ENCODE results near the gene NCKIPSD.
"Not testable (repeated sequence)": the region's sequence is repeated elsewhere in the genome, so short reads cannot be mapped to it uniquely, and the experiment has no call there.

NCKIPSD gene

DNA sequence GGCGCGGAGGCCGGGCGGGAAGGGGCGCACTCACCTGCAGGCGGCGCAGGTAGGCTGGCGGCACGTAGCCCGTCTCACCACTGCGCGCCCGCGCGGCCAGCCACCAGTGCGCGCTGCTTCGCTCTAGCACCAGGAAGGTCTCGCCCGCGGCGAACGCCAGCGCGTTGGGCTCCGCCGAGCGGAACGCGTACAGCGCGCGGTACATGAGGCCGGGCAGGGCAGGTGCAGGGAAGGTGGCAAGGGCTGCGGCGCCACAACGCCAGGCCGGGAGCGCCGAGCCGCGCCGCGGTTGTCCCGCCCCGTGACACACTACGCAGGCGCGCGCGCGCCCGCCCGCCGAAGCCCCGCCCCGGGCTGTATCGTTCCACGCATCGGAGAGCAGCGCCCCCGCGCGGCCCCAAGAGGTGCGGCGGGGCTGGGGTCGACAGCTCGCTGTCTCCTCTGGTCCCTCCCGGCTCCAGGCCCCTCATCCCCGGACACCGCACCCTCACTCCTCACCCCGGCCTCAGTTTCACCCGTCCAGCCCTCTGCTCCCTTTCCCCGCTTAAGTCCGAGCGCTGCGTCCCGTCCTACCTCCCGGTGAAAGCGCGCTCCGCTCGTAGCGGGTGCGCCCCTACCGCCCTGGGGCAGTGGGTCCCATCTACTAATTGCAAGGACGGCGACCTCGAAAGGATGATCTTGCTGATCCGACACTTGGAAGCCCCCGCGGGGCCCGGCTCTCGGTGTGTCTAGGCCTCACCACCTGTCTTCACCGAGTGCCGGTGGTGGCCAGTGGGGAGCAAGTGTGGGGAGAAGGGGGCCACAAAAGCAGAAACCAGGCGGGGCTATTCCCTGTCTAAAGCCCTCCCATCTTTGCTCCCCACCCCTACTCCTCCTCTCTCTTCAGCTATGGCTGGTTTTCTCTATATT lies at the start of gene NCKIPSD:
NCKIPSD (minus strand) TSS at position 313 of the 909 bp plus-strand sequence; CDS start at position 205, 108 bp downstream.
- DNase-seq, result peak; percentile 89 to 92

DNA sequence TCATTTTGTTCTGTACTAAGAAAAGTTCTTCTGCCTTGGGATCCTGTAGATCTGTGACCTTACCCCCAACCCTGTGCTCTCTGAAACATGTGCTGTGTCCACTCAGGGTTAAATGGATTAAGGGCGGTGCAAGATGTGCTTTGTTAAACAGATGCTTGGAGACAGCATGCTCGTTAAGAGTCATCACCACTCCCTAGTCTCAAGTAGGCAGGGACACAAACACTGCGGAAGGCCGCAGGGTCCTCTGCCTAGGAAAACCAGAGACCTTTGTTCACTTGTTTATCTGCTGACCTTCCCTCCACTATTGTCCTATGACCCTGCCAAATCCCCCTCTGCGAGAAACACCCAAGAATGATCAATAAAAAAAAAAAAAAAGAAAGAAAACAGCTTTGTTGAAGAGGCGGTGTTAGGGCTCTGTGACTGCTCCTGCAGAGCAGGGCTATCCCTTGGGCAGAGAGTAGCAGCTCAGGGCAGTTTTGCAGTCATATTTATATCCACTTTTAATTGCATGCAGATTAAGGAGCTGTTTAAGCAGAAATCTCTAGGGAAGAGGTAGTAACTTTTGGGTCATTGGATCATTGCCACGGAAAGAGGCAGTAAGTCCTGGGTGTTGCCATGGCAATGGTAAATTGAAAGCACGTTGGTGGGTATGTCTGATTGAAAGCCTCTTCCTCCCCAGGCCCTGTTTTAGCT lies 49.5 kb upstream of the NCKIPSD start:
- DNase-seq, result not testable (repeated sequence)

DNA sequence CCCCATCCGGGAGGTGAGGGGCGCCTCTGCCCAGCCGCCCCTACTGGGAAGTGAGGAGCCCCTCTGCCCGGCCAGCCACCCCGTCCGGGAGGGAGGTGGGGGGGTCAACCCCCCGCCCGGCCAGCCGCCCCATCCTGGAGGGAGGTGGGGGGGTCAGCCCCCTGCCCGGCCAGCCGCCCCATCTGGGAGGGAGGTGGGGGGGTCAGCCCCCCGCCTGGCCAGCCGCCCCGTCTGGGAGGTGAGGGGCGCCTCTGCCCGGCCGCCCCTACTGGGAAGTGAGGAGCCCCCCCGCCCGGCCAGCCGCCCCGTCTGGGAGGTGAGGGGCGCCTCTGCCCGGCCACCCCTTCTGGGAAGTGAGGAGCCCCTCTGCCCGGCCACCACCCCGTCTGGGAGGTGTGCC lies 48.8 kb upstream of the NCKIPSD start:
- not testable (repeated sequence) for DNase-seq

DNA sequence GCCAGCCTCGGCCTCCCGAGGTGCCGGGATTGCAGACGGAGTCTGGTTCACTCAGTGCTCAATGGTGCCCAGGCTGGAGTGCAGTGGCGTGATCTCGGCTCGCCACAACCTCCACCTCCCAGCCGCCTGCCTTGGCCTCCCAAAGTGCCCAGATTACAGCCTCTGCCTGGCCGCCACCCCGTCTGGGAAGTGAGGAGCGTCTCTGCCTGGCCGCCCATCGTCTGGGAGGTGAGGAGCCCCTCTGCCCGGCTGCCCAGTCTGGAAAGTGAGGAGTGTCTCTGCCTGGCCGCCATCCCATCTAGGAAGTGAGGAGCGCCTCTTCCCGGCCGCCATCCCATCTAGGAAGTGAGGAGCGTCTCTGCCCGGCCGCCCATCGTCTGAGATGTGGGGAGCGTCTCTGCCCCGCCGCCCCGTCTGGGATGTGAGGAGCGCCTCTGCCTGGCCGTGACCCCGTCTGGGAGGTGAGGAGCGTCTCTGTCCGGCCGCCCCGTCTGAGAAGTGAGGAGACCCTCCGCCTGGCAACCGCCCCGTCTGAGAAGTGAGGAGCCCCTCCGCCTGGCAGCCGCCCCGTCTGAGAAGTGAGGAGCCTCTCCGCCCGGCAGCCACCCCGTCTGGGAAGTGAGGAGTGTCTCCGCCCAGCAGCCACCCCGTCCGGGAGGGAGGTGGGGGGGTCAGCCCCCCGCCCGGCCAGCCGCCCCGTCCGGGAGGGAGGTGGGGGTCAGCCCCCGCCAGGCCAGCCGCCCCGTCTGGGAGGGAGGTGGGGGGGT lies 48.2 kb upstream of the NCKIPSD start:
- DNase-seq, result not testable (repeated sequence)

DNA sequence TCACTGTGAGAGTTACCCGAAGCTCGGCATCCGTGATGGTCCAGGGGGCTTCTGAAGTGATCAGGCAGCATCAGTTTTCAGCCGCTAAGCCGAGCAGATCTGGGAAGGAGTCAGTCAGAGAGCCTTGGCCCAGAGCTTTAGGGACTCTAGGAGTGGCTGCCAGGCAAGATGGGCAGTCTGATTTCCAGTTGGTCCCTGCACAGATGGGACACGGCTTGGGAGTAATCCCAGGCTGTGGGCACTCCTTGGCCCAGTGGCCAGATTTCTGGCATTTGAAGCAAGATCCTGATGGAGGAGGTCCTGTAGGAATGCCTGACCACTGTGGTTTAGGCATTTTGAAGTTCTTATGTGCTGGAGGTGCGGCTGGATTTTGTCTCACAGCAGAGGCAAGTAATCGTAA lies 41.8 kb upstream of the NCKIPSD start:
- no peak for DNase-seq

DNA sequence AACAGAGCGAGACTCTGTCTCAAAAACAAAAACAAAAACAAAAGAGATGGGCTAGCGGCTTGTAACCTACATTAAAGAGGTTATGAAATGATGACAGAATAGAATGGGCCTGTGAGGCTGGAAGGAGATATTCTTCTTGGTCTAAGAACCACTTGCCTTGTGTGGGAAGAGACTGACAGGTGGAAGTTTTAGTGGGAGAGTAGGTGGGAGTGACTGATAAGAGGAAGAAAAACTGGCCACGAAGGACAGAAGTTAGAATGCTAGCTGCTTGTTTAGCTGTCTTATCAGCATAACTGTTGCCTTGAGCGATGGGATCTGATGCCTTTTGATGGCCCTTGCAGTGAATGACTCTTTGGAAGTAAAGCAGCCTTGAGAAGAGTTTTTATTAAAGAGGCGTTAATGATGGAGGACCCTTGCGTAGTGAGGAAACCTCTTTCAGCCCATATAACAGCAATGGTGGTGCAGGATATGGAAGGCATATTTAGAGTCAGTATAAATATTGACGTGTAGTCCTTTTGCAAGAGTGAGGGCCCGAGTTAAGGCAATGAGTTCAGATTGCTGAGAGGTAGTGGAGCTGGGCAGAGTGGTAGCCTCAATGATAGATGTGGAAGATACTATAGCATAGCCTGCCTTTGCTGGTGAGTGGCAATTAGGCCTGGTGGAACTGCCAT lies 39.6 kb upstream of the NCKIPSD start:
- not testable (repeated sequence) for DNase-seq

DNA sequence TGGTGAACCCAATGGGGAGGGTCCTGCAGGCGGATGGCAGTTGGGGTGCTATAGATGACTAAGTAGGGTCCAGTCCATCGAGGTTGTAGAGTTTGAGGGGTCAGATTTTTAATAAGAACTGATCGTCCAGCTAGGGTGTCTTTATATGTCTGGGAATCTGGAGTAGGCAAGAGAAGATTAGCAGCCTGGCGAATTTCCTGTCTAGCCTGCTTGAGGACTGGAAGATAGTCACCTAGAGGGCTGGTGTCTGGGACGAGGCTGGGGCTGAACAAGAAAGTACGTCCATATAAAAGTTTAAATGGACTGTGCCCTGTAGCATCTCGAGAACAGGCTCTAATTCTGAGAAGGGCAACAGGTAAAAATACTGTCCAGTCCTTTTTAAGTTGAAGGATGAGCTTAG lies 38.0 kb upstream of the NCKIPSD start:
- no peak for DNase-seq

DNA sequence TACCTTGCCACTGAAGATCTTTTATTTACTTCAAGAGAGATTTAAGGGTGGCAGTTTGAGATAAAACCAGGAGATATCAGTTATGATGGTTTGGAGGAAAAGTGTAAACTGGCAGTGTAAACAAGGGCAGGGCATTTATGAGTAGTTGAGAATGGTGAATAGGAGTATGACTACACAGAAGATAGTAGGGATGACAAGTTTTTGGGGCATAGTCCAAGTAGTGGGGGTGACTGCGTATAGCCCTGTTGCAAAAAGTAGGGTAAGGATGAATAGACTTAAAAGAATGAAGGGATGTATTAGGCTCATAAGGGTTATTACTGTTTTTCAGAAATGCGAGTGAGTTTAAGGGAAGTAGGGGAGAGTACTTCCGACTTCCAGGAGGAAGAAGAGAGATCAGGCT lies 37.6 kb upstream of the NCKIPSD start:
- DNase-seq, result not testable (repeated sequence)

DNA sequence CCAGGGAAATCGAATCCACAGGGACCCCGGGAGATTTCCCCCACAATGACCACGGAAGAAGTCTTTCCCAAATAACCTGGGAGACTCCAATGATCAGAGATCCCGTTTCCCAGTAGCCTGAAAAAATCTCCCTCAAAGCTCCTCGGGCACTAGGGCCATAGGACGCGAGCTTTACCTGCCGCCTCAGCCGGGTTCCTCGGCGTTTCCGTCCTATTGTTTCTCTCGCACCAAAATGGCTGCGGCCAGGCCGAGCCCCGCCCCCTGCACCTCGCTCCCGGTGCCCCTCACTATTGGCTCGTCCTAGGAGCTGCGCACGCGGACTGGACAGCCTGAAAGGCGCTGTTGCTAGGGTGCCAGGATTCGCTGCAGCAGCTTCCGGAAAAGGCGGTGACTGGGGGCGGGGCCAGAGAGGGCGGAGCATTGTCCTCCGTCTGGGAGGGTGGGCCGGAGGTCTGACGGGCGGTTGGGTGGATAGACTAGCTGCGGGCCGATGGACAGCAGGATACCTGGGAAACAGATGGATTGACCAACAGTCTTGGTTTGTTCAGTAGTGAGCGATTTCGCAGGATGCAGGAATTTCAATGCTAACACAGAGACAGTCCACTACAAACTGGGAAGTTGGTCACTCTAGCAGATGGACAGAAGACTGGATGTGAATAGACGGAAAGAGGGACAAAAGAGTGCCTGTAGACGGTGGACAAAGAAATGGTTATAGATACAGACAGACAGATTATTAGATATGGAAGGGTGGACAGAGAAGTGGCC lies 31.4 kb upstream of the NCKIPSD start, which contains the start of gene IP6K2:
IP6K2 (minus strand) TSS at position 240 of the 765 bp plus-strand sequence. CDS start 21,930 bp downstream, outside the sequence.
- DNase-seq, result peak; percentile 98 to 99

DNA sequence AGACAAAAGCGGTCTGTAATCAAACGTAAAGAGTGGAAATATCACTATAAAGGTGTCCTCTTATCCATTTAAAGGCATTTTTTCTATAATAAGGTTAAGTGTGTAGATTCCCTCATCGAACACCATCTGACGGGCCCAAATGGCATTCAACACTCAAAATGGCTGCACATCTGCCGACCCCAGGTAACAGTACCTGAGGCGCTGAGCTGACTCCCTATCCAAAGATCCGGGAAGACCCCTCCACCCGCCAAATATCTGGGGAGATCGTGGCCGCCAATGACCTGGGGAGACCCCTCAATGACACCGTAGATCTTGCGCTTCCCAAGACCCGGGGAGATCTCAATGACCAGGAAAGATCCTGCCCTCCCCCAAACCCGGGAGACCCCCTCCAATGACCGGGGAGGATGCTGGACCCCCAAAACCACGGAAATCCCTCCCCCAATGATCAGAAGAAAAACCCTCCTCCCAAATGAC lies 30.8 kb upstream of the NCKIPSD start:
- DNase-seq, result peak; percentile 15 to 45

DNA sequence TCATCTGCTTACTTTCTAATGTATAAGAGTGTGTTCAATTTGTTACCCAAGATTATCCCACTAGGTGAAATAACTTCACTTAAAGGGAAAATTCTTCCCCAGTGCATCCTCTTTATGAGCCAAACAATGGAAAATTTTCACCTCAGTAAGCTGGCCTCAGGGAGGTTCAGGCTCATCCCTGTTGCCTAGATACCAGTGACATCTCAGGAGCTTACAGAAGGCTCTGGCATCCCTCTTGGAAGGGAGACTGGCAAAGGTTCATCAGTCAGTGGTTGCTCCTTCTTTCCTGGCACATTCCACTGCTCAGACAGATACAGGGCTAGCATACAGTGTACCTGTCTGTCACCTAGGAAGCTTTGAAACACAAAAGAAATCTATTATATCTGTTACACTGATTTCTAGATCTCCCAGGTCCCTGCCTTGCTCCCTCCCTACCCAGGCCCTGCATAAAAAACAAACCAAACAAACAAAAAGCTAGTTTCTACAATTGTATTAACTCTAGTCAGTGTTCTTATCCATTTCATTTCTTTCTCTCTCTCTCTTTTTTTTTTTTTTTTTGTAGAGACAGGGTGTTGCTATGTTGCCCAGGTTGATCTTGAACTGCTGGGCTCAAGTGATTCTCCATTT lies 29.6 kb upstream of the NCKIPSD start:
- DNase-seq, result no peak

DNA sequence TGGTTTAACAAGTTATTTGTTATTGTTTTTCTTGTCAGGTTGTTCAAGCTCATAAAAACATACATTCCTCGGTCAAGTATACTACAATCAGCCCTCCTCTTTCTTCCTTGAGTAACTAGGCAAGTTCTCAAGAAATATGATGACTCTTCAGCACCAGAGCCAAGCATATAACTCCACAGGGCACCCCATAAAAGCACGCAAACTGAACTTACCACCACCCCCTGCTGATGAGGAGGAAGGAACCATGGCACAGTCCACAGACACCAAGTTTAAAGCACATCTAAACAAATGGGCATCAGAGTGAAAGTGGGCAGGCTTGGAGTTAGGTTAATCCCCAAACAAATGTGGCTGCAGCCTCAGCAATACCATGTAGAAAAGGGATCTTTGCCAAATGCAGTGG lies 26.0 kb upstream of the NCKIPSD start:
- DNase-seq, result no peak

DNA sequence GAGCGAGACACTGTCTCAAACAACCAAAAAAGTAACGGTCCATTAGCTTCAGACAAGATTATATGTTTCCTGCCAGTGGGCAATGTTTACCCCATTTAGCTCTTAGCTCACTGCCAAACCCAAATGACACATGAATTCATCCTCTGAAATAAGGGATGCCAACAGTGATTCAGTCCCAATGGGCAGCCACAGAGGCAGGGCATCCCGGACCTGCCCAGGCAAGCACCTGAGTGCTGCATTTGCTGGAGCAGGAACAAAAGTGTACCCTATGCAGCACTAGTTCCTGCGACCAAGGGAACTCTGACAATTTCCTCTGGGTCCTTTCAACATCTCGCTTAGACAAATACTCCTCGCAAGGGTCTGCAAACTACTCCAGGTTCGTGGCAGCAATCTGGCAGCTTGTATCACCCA lies 23.3 kb upstream of the NCKIPSD start:
- no peak for DNase-seq

DNA sequence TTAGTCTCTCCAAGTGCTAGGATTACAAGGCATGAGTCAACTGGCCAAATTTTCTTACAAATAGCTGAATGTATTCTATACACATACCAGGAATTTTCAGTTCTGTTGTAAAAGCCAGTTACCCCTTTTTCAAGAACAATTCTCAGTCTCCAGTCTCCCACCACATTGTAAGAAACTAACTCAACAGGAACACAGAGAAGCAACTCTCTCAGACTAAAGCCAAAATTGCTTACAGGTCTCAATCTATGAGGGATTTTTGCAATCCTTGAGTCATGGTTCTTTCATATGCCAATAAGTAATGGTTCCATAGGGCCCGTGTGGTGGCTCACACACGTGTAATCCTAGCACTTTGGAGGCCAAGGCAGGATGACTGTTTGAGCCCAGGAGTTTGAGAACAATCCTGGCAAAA lies 22.8 kb upstream of the NCKIPSD start:
- no peak for DNase-seq

DNA sequence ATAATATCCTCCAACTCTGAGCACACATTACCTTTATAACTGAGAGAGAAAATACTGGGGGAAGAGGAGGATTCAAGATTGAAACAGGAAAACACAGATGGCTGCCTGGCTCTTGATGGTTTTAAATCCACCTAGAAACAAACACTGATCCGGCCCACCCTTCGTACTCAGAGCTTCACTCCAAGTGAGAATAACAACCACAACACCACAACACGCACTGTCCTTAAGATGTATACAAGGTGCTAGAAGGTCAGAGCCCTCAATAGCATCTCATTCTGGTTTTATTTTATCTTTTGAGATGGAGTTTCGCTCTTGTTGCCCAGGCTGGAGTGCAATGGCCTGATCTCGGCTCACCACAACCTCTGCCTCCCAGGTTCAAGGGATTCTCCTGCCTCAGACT lies 21.4 kb upstream of the NCKIPSD start:
- DNase-seq, result no peak

DNA sequence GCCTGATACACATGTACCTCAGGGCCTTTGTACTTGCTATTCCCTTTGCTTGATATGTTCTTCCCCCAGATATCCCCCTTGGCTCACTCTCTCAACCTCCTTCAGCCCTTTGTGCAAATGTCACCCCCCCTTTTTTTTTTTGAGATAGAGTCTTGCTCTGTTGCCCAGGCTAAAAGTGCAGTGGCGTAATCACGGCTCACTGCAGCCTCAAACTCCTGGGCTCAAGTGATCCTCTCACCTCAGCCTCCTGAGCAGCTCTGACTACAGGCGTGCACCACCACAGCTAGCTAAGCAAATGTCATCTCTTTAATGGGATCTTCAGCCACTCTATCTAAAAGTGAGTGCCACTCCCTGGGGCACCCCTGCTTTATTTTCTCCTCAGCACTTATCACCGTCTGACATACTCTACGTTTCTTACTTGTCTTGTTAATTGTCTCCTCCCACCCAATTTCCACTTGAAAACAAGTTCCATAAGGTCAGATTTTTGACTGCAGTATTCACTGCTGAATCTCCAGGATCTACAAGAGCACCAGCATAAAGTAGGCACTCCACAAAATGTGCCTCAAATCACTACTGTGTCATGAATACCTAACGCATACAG lies 16.7 kb upstream of the NCKIPSD start:
- DNase-seq, result no peak

DNA sequence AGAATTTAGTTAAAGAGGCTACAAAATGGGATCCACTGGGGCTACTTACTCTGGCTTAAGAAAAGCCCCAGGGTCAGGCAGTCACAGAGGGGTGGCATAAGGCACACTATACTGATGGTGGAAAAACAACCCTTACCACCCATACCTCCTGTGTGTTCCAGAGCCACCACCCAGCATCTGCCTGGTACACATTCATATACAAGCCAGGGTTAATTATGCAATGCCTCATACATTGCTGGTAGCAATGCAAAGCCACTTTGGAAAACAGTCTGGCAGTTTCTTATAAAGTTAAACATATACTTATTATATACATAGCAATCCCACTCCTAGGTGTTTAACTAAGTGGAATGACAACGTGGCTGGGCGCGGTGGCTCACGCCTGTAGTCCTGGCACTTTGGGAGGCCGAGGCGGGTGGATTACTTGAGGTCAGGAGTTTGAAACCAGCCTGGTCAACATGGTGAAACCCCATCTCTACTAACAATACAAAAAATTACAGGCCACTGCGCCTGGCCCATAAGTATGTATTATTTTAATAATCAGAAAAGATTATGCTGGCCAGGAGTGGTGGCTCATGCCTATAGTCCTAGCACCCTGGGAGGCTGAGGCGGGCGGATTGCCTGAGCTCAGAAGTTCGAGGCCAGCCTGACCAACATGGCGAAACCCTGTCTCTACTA lies 15.2 kb upstream of the NCKIPSD start:
- no peak for DNase-seq

DNA sequence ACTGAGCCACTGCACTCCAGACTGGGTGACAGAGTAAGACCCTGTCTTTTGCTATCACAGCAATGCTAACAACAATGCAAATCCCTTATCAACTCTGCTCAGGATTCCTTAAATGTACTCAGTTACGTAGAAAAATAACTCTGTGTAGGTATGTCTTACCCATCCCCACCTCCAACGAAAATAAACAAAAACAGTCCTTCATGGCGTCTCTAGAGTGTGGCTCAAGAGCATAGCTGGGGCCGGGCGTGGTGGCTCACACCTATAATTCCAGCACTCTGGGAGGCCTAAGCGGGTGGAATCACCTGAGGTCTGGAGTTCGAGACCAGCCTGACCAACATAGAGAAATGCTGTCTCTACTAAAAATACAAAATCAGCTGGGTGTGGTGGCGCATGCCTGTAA lies 13.2 kb upstream of the NCKIPSD start:
- DNase-seq, result no peak

DNA sequence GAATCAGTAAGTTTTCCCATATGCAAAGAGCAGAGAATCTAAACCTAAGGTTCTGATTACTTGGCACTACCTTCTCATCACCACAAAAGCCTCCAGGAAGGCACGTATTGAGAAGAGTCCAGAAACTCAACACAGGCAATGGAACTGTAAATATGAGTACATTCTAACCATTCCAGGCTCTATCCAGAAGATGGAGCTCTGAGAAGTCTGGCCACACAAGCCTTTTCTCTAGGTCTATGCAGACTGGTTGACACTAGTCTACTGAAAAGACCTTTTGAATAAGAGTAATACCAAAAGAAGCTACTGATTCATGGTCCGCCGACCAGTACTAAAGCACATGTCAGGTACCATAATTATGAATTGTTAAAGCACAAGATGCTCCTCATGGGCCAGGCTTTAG lies 12.2 kb upstream of the NCKIPSD start:
- no peak for DNase-seq

DNA sequence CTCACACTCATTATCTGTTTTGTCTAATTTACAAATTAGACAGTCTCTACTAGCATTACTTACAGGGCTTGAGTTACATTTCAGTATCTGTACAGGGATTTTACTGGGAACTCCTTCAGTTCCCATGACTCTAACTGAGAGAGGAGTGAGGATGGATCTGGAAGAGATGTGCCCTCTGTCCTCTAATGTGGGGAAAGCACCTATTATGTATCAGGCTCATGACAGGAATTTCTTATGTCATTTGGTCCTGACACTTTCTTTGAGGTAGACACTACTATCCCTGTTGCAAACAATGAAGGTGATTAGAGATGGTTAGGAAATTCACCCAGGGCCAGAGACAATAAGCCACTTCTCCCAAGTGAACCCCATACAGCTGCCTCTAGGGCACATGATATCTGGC lies 10.9 kb upstream of the NCKIPSD start:
- DNase-seq, result no peak
